ENCODE results near the gene METRNL.

DNA sequence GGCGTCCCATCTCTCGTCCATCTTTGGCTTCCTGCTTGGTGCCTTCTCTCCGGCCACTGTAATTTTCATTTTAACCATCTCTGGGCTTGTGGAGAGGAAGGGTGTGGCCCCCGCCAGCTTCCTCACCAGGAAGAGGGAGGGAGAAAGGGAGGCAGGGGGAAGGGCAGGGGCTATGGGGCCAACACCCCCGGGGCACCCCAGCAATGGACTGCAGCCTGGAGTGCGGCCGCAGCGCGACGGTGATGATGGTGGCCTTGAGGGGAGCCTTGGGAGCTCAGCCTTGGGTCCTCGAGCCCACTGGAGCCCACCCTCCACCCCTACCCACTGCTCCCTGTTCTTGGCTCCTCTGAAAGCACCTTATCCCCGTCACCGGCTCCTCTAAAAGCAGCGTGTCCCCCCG lies 9.5 kb downstream of the METRNL start:
- TF ChIP-seq, protein P1, sequence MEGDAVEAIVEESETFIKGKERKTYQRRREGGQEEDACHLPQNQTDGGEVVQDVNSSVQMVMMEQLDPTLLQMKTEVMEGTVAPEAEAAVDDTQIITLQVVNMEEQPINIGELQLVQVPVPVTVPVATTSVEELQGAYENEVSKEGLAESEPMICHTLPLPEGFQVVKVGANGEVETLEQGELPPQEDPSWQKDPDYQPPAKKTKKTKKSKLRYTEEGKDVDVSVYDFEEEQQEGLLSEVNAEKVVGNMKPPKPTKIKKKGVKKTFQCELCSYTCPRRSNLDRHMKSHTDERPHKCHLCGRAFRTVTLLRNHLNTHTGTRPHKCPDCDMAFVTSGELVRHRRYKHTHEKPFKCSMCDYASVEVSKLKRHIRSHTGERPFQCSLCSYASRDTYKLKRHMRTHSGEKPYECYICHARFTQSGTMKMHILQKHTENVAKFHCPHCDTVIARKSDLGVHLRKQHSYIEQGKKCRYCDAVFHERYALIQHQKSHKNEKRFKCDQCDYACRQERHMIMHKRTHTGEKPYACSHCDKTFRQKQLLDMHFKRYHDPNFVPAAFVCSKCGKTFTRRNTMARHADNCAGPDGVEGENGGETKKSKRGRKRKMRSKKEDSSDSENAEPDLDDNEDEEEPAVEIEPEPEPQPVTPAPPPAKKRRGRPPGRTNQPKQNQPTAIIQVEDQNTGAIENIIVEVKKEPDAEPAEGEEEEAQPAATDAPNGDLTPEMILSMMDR (IDR thresholded peaks at IDR 0.05; ENCODE audit: low read depth, low read length, poor library complexity, severe bottlenecking), result no peak
- TF ChIP-seq EZH2phosphoT487 (IDR thresholded peaks at IDR 0.05; ENCODE audit: borderline replicate concordance, low read length), result no peak
